B cell (primary cell): ENCODE data around the gene NCOA1. TPM values are rescaled to one million over a fixed set of nuclear protein-coding genes. Genes with fewer than 3 reads are reported as not detected.

Source experiments
- ATAC-seq: fragments of 200-7000 bp; cut with Tn5 transposase; one replicate; pipeline ENCODE4 v1.10.0; 2021; ENCODE audit warnings: low read depth, mild to moderate bottlenecking, moderate number of reproducible peaks, moderate library complexity
- CTCF ChIA-PET: fragments of 350-600 bp; sonication (Branson Sonifier 250); formaldehyde crosslinking; loops from one replicate; lab custom pipeline; 2021; ENCODE audit warnings: antibody characterized with exemption, inconsistent platforms; lab: Charles Lee
- POLR2A ChIA-PET: fragments of 350-600 bp; sonication (Branson Sonifier 250); formaldehyde crosslinking; loops from one replicate; lab custom pipeline; 2021; ENCODE audit warnings: antibody characterized with exemption; lab: Charles Lee
- DNase-seq: peaks from one replicate; pipeline ENCODE4 v3.0.0; 2013
- H2AFZ ChIP-seq: 2 replicates; pipeline ENCODE4 v1.6.1; 2012; ENCODE audit warnings: mild to moderate bottlenecking, low read depth, low read length; ENCODE audit not compliant: insufficient read depth, poor library complexity, severe bottlenecking
- H3K27ac ChIP-seq, 2 donors: 1 replicate in 1 of 2; 2 replicates in 1 of 2; pipeline ENCODE4 v1.5.1; 2012 to 2013; ENCODE audit warnings: low read length in 2 of 2, mild to moderate bottlenecking in 2 of 2, moderate library complexity in 1 of 2
- H3K27me3 ChIP-seq, 4 experiments: fragments of 200-600 bp in 1 of 4; sonication (generic) in 1 of 4; replicated peaks in 1 of 4; 1 replicate in 2 of 4; 2 replicates in 2 of 4; pipeline versions ENCODE4 v1.6.1 to v1.7.0; 2013 to 2016; ENCODE audit warnings: low read length in 3 of 4, mild to moderate bottlenecking in 2 of 4, mixed read lengths in 1 of 4, moderate library complexity in 1 of 4; ENCODE audit not compliant: insufficient read depth in 4 of 4, control insufficient read depth in 3 of 4; ENCODE audit errors: control extremely low read depth in 1 of 4
- H3K36me3 ChIP-seq, 2 experiments: replicated peaks in 1 of 2; 1 replicate in 1 of 2; 2 replicates in 1 of 2; pipeline versions ENCODE4 v1.6.1 to v1.7.1; 2013; ENCODE audit warnings: low read length in 1 of 2; ENCODE audit not compliant: insufficient read depth in 2 of 2, control insufficient read depth in 1 of 2; ENCODE audit errors: control extremely low read depth in 1 of 2, extremely low read depth in 1 of 2
- H3K4me1 ChIP-seq, 2 donors: fragments of 200-600 bp in 1 of 2; sonication (generic) in 1 of 2; 1 replicate in 1 of 2; 2 replicates in 1 of 2; pipeline versions ENCODE4 v1.5.1 to v1.6.1; 2013 to 2017; ENCODE audit warnings: low read length in 2 of 2; ENCODE audit not compliant: control insufficient read depth in 2 of 2, insufficient read depth in 2 of 2
- H3K4me2 ChIP-seq: replicated peaks from 2 replicates; pipeline ENCODE3; 2012; ENCODE audit warnings: mild to moderate bottlenecking, low read depth, low read length; ENCODE audit not compliant: poor library complexity, severe bottlenecking
- H3K4me3 ChIP-seq, 5 experiments: fragments of 200-600 bp in 1 of 5; sonication (generic) in 1 of 5; 1 replicate in 3 of 5; 2 replicates in 2 of 5; pipeline versions ENCODE4 v1.5.1 to v1.7.0; 2011 to 2016; ENCODE audit warnings: low read length in 4 of 5, mild to moderate bottlenecking in 4 of 5, low read depth in 2 of 5, control low read depth in 1 of 5, moderate library complexity in 1 of 5; ENCODE audit not compliant: insufficient read depth in 1 of 5; ENCODE audit errors: control extremely low read depth in 1 of 5, extremely low read depth in 1 of 5
- H3K79me2 ChIP-seq: fragments of 200-600 bp; sonication (generic); one replicate; pipeline ENCODE4 v1.6.0; 2016; ENCODE audit warnings: low read length; ENCODE audit not compliant: control insufficient read depth, insufficient read depth
- H3K9ac ChIP-seq: fragments of 200-600 bp; sonication (generic); 2 replicates; pipeline ENCODE4 v1.6.1; 2017; ENCODE audit warnings: mild to moderate bottlenecking, low read length, moderate library complexity
- H3K9me3 ChIP-seq, 3 donors: one replicate each; pipeline versions ENCODE4 v1.6.1 to v1.7.1; 2013; ENCODE audit warnings: low read length in 2 of 3; ENCODE audit not compliant: control insufficient read depth in 2 of 3, insufficient read depth in 1 of 3; ENCODE audit errors: control extremely low read depth in 1 of 3
- H4K20me1 ChIP-seq: 2 replicates; pipeline ENCODE4 v1.6.0; 2012; ENCODE audit warnings: mild to moderate bottlenecking, low read length; ENCODE audit not compliant: insufficient read depth, control insufficient read depth, poor library complexity, severe bottlenecking
- H3K27ac Mint-ChIP-seq: one replicate; pipeline ENCODE4 v1.8.0; 2021; ENCODE audit warnings: mixed read lengths
- H3K27me3 Mint-ChIP-seq: one replicate; pipeline ENCODE4 v1.8.0; 2021; ENCODE audit warnings: mixed read lengths
- H3K4me1 Mint-ChIP-seq: one replicate; pipeline ENCODE4 v1.8.0; 2021; ENCODE audit warnings: mixed read lengths
- H3K4me3 Mint-ChIP-seq: one replicate; pipeline ENCODE4 v1.8.0; 2021; ENCODE audit warnings: mixed read lengths
- H3K9me3 Mint-ChIP-seq: one replicate; pipeline ENCODE4 v1.8.0; 2022; ENCODE audit warnings: mixed read lengths; ENCODE audit not compliant: insufficient read depth
- CTCF ChIP-seq: fragments of 200-600 bp; IDR thresholded peaks from one replicate; pipeline ENCODE4 v1.8.0; 2022; ENCODE audit warnings: antibody characterized with exemption, mild to moderate bottlenecking
- EZH2 ChIP-seq: IDR thresholded peaks from 2 replicates; pipeline ENCODE4 v1.6.1; 2012; ENCODE audit warnings: borderline replicate concordance, low read depth, mild to moderate bottlenecking, moderate library complexity, low read length; ENCODE audit not compliant: insufficient read depth, poor library complexity, severe bottlenecking
- WGBS: methylation state at CpG from one replicate; pipeline ENCODE4 v1.1.5; 2013; ENCODE audit warnings: missing lambda C conversion rate; ENCODE audit not compliant: insufficient coverage; 5-methylcytosine and 5-hydroxymethylcytosine counted together
- intact Hi-C: fragments of 100-400 bp; cut with micrococcal nuclease; formaldehyde crosslinking; loops from one replicate; pipeline ENCODE4 v1.10.0; 2022
- polyA plus RNA-seq: library from polyadenylated mRNA; depleted of rRNA; stranded (reverse); fragments of >200 nt; gene quantifications from 2 replicates; pipeline ENCODE4 v1.2.3, GENCODE V29; 2012
- total RNA-seq, 2 donors: library from RNA; stranded (reverse); fragments of 120-200 nt in 1 of 2; gene quantifications; 1 replicate in 1 of 2; 2 replicates in 1 of 2; pipeline versions ENCODE4 v1.2.3 to v1.2.4, GENCODE V29; 2013 to 2022

The NCOA1 gene
- total and polyA plus RNA-seq, 2 donors (not counting 1 experiment from before 2014, with no cell fraction given), result 11.6 to 49.1 TPM

- no peak overlapping the region for H3K4me3 Mint-ChIP-seq
- Histone ChIP-seq H3K27me3 (no peaks in the 10 kb centered on the region), H3K4me3 (no peak overlapping the region), H2AFZ (no peak overlapping the region), H3K4me2 (no peak overlapping the region), H3K9ac (no peak overlapping the region), H3K79me2 (no peaks in the 10 kb centered on the region), H3K36me3 (peaks cover 13 to 31% of the 10 kb centered on the region in 2 experiments), H3K9me3 (no peaks in the 10 kb centered on the region), H4K20me1 (no peaks in the 10 kb centered on the region), H3K4me1 (no peaks in the 10 kb centered on the region), H3K27ac (no peak overlapping the region)
- ChIA-PET CTCF (no interaction called here), POLR2A (no interaction called here)
- 100% methylated on average over 2 of the region's 3 CpGs for WGBS
- DNase-seq (no peak), ATAC-seq (no peak)
- no peaks in the 10 kb centered on the region for H3K4me1 Mint-ChIP-seq
- no peaks in the 10 kb centered on the region for H3K27me3 Mint-ChIP-seq
- TF ChIP-seq CTCF, result no peak
- no peak overlapping the region for H3K27ac Mint-ChIP-seq
- H3K9me3 Mint-ChIP-seq, result no peaks in the 10 kb centered on the region
- intact Hi-C loops, result no loop called here
These were observed 216.1 kb downstream of the NCOA1 start for GRCh38 chr2:24707143-24707542.

- ChIA-PET CTCF (no interaction called here), POLR2A (no interaction called here)
- DNase-seq (no peak), ATAC-seq (no peak)
- TF ChIP-seq EZH2 (no peak), CTCF (no peak)
- Mint-ChIP-seq H3K9me3 (no peaks in the 10 kb centered on the region), H3K27me3 (no peaks in the 10 kb centered on the region), H3K27ac (no peak overlapping the region), H3K4me1 (no peaks in the 10 kb centered on the region), H3K4me3 (no peak overlapping the region)
- Histone ChIP-seq H3K36me3 (peaks cover 11 to 36% of the 10 kb centered on the region in 2 experiments), H3K9me3 (no peaks in the 10 kb centered on the region), H3K4me2 (no peak overlapping the region), H3K4me1 (no peaks in the 10 kb centered on the region), H3K27ac (no peak overlapping the region), H3K4me3 (no peak overlapping the region), H2AFZ (no peak overlapping the region), H3K9ac (no peak overlapping the region), H4K20me1 (no peaks in the 10 kb centered on the region), H3K79me2 (no peaks in the 10 kb centered on the region), H3K27me3 (no peaks in the 10 kb centered on the region)
- WGBS, result 79% methylated on average over 2 of the region's 3 CpGs
- intact Hi-C loops, result no loop called here
These were observed 217.6 kb downstream of the NCOA1 start for GRCh38 chr2:24708537-24709152.
